Heart right ventricle (tissue), 16 donors: ENCODE data around the gene DSE. TPM values are rescaled to one million over a fixed set of nuclear protein-coding genes. Genes with fewer than 3 reads are reported as not detected.
"Not testable (repeated sequence)": the region's sequence is repeated elsewhere in the genome, so short reads cannot be mapped to it uniquely, and the experiment has no call there.

Source experiments
- ATAC-seq, 8 donors: fragments of 200-7000 bp; cut with Tn5 transposase; one replicate each; pipeline ENCODE4 v1.9.1; 2020; ENCODE audit warnings: mild to moderate bottlenecking in 8 of 8, moderate library complexity in 8 of 8, moderate number of reproducible peaks in 1 of 8
- DNase-seq, 2 donors: peaks; one replicate each; pipeline ENCODE4 v3.0.0-alpha.2; 2020
- H3K27ac ChIP-seq, 10 donors: fragments of 200-600 bp; sonication (generic) in 2 of 10; one replicate each; pipeline versions ENCODE4 v1.5.0 to v1.8.0; 2020 to 2022; ENCODE audit warnings: mild to moderate bottlenecking in 3 of 10
- H3K27me3 ChIP-seq, 7 donors: fragments of 200-600 bp; one replicate each; pipeline ENCODE4 v1.8.0; 2021 to 2022; ENCODE audit warnings: mild to moderate bottlenecking in 2 of 7
- H3K36me3 ChIP-seq, 9 donors: fragments of 200-600 bp; sonication (generic) in 1 of 9; one replicate each; pipeline versions ENCODE4 v1.5.0 to v1.8.0; 2020 to 2022; ENCODE audit warnings: mild to moderate bottlenecking in 2 of 9
- H3K4me1 ChIP-seq, 9 donors: fragments of 200-600 bp; sonication (generic) in 1 of 9; one replicate each; pipeline versions ENCODE4 v1.5.0 to v1.8.0; 2020 to 2022; ENCODE audit warnings: mild to moderate bottlenecking in 4 of 9
- H3K4me3 ChIP-seq, 10 donors: fragments of 200-600 bp; sonication (generic) in 2 of 10; one replicate each; pipeline versions ENCODE4 v1.5.0 to v1.8.0; 2020 to 2022; ENCODE audit warnings: mild to moderate bottlenecking in 7 of 10, moderate library complexity in 2 of 10
- H3K9me3 ChIP-seq, 11 donors: fragments of 200-600 bp in 10 of 11; sonication (generic) in 2 of 11; one replicate each; pipeline versions ENCODE4 v1.5.0 to v1.8.0; 2013 to 2022; ENCODE audit warnings: mild to moderate bottlenecking in 2 of 11, control low read depth in 1 of 11, moderate library complexity in 1 of 11
- CTCF ChIP-seq, 9 donors: fragments of 200-600 bp; sonication (generic) in 2 of 9; IDR thresholded peaks; one replicate each; pipeline versions ENCODE4 v1.5.0 to v1.8.0; 2021 to 2022; ENCODE audit warnings: antibody characterized with exemption in 9 of 9, mild to moderate bottlenecking in 5 of 9, moderate library complexity in 1 of 9
- WGBS, 2 donors: extraction: QIAGEN DNeasy Blood & Tissue Kit; methylation state at CpG; one replicate each; pipeline ENCODE4 v1.1.7; 2013; ENCODE audit warnings: inconsistent platforms in 1 of 2; 5-methylcytosine and 5-hydroxymethylcytosine counted together
- intact Hi-C, 10 donors: fragments of 100-400 bp; cut with DNase I; formaldehyde crosslinking; loops; one replicate each; pipeline versions ENCODE4 v1.11.1 to v1.14.2; 2022
- long read RNA-seq, 3 donors: library from polyadenylated mRNA; unstranded; transcript quantifications; one replicate each; pipeline ENCODE4 v2.0.0, GENCODE V29; 2020 to 2021
- polyA plus RNA-seq, 2 donors: library from polyadenylated mRNA; stranded (reverse); fragments of 200-250 nt; gene quantifications; one replicate each; pipeline ENCODE4 v1.2.3, GENCODE V29; 2013
- total RNA-seq, 10 donors: library from RNA; stranded (reverse); fragmentation: NEBNext Ultra II Directional in 3 of 10; extraction: Animal tissue kit (Norgen Biotek cat#: 25700) in 3 of 10; gene quantifications; one replicate each; pipeline versions ENCODE4 v1.2.1 to v1.2.4, GENCODE V29; 2021 to 2023
- donor health status: Arrhythmogenic right ventricular cardiomyopathy.
- donor health status: ischemic (EF 13 %, LVEDD 7.1; RV severe dilation, severe dysfunction).
- donor health status: healthy with polysubstance abuse.
- donor health status: DM: no; HTN: yes; CAD: no.
- donor health status: DM: no; HTN: no; CAD: no.
- donor health status: ischemic (EF 25% LVEDD 6.9; RV normal size, moderate dysfunction).
- donor health status: ischemic (EF 25% LVEDD 5.7; RV mildly dilated, moderate dysfunction).
- donor health status: healthy.
- donor health status: DM: yes; HTN: yes; CAD: no.
- donor health status: Ischemic cardiomyopathy.
- donor health status: ischemic (EF 35%, LVEDD 5.7; RV mildly dilated, moderate dysfunction).
- donor health status: nonischemic (EF 11% LVEDD 7.7; RV severe dilation, severe dysfunction).
- donor health status: DM: yes; HTN: yes; CAD: no.
- donor health status: PGD.
- donor health status: ischemic (EF 29% LVEDD 5.4; RV normal size, mild dysfunction).
- donor health status: nonischemic (EF 23%, LVEDD 6.1; RV moderate dilation, normal function).

Gene DSE
- 10 to 100 TPM in 8 of 10 donors, 1 to 10 TPM in 2; 8.8 to 25.4 (median 12.7) TPM for total RNA-seq
- polyA plus RNA-seq, result 1 to 10 TPM; 3.8 to 5.1 TPM
- long read RNA-seq, donor 1, partial matches to known transcripts, result 1 of 59 reads
- long read RNA-seq, donor 1, other reads (novel, unspliced or antisense), result 58 of 59 reads
- long read RNA-seq, donor 2, full-length matches to known transcripts, result 2 of 77 reads
- long read RNA-seq, donor 2, partial matches to known transcripts, result 3 of 77 reads
- long read RNA-seq, donor 2, other reads (novel, unspliced or antisense), result 72 of 77 reads
- long read RNA-seq, donor 3, full-length matches to known transcripts, result 1 of 53 reads
- long read RNA-seq, donor 3, partial matches to known transcripts, result 3 of 53 reads
- long read RNA-seq, donor 3, other reads (novel, unspliced or antisense), result 49 of 53 reads

GRCh38 chr6:116370760-116371119 lies at the start of gene DSE:
Gene DSE, plus strand, starts transcription at chr6:116370947. Its CDS starts 28,304 bp downstream, at chr6:116399251.
- Histone ChIP-seq H3K9me3 (no peaks in the 10 kb centered on the region), H3K4me1 (peaks cover 0 to 55% (median 18%) of the 10 kb centered on the region in 9 donors), H3K4me3 (peak within 1 kb of the TSS; percentile 50 to 95 (median 84)), H3K27ac (peak within 1 kb of the TSS; percentile 63 to 96 (median 90)), H3K27me3 (no peaks in the 10 kb centered on the region), H3K36me3 (no peaks in the 10 kb centered on the region)
- ATAC-seq (peak; percentile 90 to 98 (median 93)), DNase-seq (peak; percentile 85)
- no peak for TF ChIP-seq CTCF (IDR thresholded peaks at IDR 0.05)
- WGBS, 2 donors, result 1% methylated on average over 31 to 43 of the region's 43 CpGs
- intact Hi-C loops, result loop anchor here in 1 of 10 donors (10.0 kb wide), 1 partner anchor 76 kb away; no protein-coding TSS in a partner anchor

- H3K9me3 ChIP-seq, ATAC-seq, H3K36me3 ChIP-seq, intact Hi-C loops, H3K27me3 ChIP-seq, DNase-seq, H3K4me3 ChIP-seq: not testable (repeated sequence)
- Histone ChIP-seq H3K4me1 (peaks cover 0 to 24% (median 10%) of the 10 kb centered on the region in 9 donors), H3K27ac (peak overlapping the region in 3 of 10 donors; percentile 22 to 54 (median 53))
- 74 to 88% methylated on average over 13 of the region's 13 CpGs for WGBS, 2 donors
These were observed 48.8 kb upstream of the DSE start for GRCh38 chr6:116321933-116322332.

GRCh38 chr6:116323863-116324262 lies 46.9 kb upstream of the DSE start:
- ATAC-seq (no peak), DNase-seq (no peak)
- Histone ChIP-seq H3K4me1 (peaks cover 3 to 43% (median 29%) of the 10 kb centered on the region in 9 donors), H3K9me3 (no peaks in the 10 kb centered on the region), H3K27me3 (no peaks in the 10 kb centered on the region), H3K36me3 (no peaks in the 10 kb centered on the region), H3K4me3 (no peak overlapping the region), H3K27ac (no peak overlapping the region)
- no peak for TF ChIP-seq CTCF (IDR thresholded peaks at IDR 0.05)
- WGBS, 2 donors, result 88 to 90% methylated on average over 1 of the region's 1 CpG
- intact Hi-C loops, result no loop called here

- ATAC-seq, intact Hi-C loops, H3K27me3 ChIP-seq, H3K36me3 ChIP-seq, DNase-seq, H3K9me3 ChIP-seq, H3K4me3 ChIP-seq: not testable (repeated sequence)
- Histone ChIP-seq H3K4me1 (peaks cover 3 to 52% (median 33%) of the 10 kb centered on the region in 9 donors), H3K27ac (peak overlapping the region in 3 of 10 donors; percentile 59 to 67 (median 63))
- 94 to 95% methylated on average over 9 to 11 of the region's 11 CpGs for WGBS, 2 donors
These were observed 45.1 kb upstream of the DSE start for GRCh38 chr6:116325634-116326132.

GRCh38 chr6:116326181-116326671 lies 44.5 kb upstream of the DSE start:
- Histone ChIP-seq H3K9me3 (no peaks in the 10 kb centered on the region), H3K27ac (peak overlapping the region in 7 of 10 donors; percentile 2 to 72 (median 59)), H3K27me3 (no peaks in the 10 kb centered on the region), H3K36me3 (no peaks in the 10 kb centered on the region), H3K4me1 (peaks cover 3 to 52% (median 33%) of the 10 kb centered on the region in 9 donors), H3K4me3 (no peak overlapping the region)
- TF ChIP-seq CTCF (IDR thresholded peaks at IDR 0.05), result no peak
- WGBS, 2 donors, result 53 to 56% methylated on average over 7 of the region's 7 CpGs
- intact Hi-C loops, result no loop called here
- ATAC-seq (peak in 6 of 8 donors; percentile 46 to 73 (median 60)), DNase-seq (no peak)
